A673 (cell line): ENCODE results near the gene GABBR1.

Experiments used
- EZH2 ChIP-seq: fragments of 200-600 bp; sonication (generic); IDR thresholded peaks from 2 replicates; pipeline ENCODE4 v1.6.1; 2017; ENCODE audit warnings: borderline replicate concordance, low read depth, mild to moderate bottlenecking, mixed read lengths, antibody characterized with exemption, low read length; ENCODE audit not compliant: poor library complexity, severe bottlenecking
- TF ChIP-seq, protein P1 (sequence below): fragments of 300-800, 200-600 bp; sonication (generic); conservative IDR thresholded peaks from 2 replicates; pipeline ENCODE4 v1.5.1; 2017; ENCODE audit warnings: low read depth, mild to moderate bottlenecking, antibody characterized with exemption, low read length, moderate library complexity, mixed read lengths

DNA sequence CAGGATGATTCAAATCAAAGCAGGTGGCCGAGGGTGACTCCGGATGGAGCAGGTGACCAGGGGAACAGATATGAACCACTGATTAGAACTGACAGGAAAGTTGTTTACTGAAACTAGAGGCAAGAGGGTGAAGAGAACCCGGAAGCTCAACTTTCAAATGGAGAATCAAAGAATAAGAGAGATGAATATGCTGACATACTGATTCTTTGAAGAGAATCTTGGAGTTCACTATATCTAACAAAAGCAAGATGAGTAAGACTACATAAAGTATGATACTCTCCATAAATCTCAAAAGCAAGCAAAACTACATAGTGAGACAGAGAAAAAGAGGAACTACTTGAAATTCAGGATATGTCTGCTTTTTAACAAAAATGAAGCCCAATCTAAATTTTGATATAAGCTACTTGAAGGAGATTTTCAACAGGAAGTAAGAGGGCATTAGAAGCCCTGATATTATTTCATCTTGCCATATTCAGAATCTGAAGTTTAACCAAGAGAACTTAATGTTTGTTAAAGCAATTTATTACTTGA lies 69.5 kb downstream of the GABBR1 start:
- TF ChIP-seq, protein P1, sequence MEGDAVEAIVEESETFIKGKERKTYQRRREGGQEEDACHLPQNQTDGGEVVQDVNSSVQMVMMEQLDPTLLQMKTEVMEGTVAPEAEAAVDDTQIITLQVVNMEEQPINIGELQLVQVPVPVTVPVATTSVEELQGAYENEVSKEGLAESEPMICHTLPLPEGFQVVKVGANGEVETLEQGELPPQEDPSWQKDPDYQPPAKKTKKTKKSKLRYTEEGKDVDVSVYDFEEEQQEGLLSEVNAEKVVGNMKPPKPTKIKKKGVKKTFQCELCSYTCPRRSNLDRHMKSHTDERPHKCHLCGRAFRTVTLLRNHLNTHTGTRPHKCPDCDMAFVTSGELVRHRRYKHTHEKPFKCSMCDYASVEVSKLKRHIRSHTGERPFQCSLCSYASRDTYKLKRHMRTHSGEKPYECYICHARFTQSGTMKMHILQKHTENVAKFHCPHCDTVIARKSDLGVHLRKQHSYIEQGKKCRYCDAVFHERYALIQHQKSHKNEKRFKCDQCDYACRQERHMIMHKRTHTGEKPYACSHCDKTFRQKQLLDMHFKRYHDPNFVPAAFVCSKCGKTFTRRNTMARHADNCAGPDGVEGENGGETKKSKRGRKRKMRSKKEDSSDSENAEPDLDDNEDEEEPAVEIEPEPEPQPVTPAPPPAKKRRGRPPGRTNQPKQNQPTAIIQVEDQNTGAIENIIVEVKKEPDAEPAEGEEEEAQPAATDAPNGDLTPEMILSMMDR: no peak
- TF ChIP-seq EZH2: no peak
